Muscle layer of duodenum (tissue), 2 donors: ENCODE results near the gene WNT3A.

ENCODE experiments used
- H3K27ac ChIP-seq: one replicate; pipeline ENCODE4 v1.7.0; 2013; ENCODE audit warnings: mild to moderate bottlenecking, low read length
- H3K27me3 ChIP-seq: one replicate; pipeline ENCODE4 v1.7.0; 2013; ENCODE audit warnings: low read depth, mild to moderate bottlenecking, control low read depth, low read length
- H3K36me3 ChIP-seq, 2 donors: one replicate each; pipeline ENCODE4 v1.7.0; 2013; ENCODE audit warnings: low read length in 2 of 2, control low read depth in 1 of 2, mild to moderate bottlenecking in 1 of 2; ENCODE audit not compliant: insufficient read depth in 2 of 2, control insufficient read depth in 1 of 2
- H3K4me1 ChIP-seq, 2 donors: one replicate each; pipeline ENCODE4 v1.7.0; 2013; ENCODE audit warnings: low read length in 2 of 2, mild to moderate bottlenecking in 2 of 2, control low read depth in 1 of 2, moderate library complexity in 1 of 2; ENCODE audit not compliant: insufficient read depth in 2 of 2, control insufficient read depth in 1 of 2
- H3K4me3 ChIP-seq, 2 donors: one replicate each; pipeline ENCODE4 v1.7.0; 2013; ENCODE audit warnings: low read length in 2 of 2, low read depth in 1 of 2, mild to moderate bottlenecking in 1 of 2
- H3K9me3 ChIP-seq, 2 donors: one replicate each; pipeline ENCODE4 v1.7.0; 2013; ENCODE audit warnings: low read length in 2 of 2, control low read depth in 1 of 2, mild to moderate bottlenecking in 1 of 2; ENCODE audit not compliant: control insufficient read depth in 1 of 2
- donor health status: healthy.

Gene WNT3A

GRCh38 chr1:228071839-228072657 lies 65.2 kb downstream of the WNT3A start:
- Histone ChIP-seq H3K27ac (no peak overlapping the region), H3K36me3 (no peaks in the 10 kb centered on the region), H3K4me1 (no peaks in the 10 kb centered on the region), H3K27me3 (peaks cover 5% of the 10 kb centered on the region), H3K4me3 (no peak overlapping the region), H3K9me3 (no peaks in the 10 kb centered on the region)

DNA sequence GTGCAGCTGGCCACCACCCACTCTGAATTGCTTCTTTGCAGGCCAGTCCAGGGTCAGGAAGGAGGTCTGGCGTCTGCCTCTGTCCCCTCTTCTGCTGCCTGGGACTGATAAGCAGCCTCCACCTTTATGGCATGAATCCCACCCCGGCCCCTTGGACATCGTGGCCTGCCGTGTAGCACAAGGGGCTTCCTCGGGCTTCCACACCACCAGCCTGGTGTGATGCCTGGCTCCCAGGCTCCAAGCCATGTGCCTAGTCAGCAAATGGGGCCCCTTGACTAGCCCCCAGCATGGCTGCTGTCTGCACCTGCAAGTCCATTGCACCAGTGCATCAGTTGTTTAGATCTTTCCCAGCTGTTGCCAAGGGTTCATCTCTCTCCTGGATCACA lies 65.9 kb downstream of the WNT3A start:
- Histone ChIP-seq H3K4me1 (no peaks in the 10 kb centered on the region), H3K4me3 (no peak overlapping the region), H3K9me3 (no peaks in the 10 kb centered on the region), H3K27me3 (no peaks in the 10 kb centered on the region), H3K36me3 (no peaks in the 10 kb centered on the region), H3K27ac (no peak overlapping the region)

DNA sequence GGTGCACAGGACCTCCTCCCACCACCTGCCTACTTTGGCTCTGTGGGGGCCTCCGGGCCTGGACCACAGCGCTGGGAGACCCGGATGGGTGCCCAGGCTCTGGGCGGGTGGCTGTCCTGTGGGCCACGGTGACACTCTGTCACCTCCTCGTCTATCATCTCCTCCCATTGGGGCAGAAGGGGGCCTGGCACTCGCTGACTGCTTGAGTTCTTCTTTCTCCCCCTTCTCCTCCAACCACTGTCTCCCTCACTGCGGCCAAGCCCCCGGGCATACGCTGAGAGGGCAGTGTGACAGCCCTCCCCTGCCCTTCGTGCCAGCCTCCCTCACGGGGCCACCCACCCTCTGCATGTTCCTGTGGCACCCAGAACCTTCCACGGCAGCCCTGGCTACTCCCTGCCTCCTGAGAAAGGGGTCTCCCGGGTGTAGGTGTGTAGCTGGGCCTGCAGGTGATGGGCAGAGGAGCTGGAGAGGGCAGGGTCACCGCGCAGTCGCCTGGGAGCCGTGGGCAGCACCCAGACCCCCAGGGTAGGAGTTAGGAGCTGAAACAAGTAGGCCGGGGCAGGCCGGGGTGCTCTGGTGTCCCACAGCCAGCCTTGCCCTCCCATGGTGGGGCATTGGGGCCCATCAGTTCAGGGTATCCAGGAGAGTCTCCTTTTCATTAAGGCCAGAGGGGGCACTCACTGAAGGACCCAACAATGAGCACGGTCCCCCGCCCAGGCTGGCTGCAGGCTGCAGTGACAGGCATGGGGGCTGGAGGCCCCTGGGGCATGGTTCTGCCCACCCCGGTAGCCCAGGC lies 66.5 kb downstream of the WNT3A start:
- Histone ChIP-seq H3K4me1 (no peaks in the 10 kb centered on the region), H3K36me3 (no peaks in the 10 kb centered on the region), H3K4me3 (no peak overlapping the region), H3K9me3 (no peaks in the 10 kb centered on the region), H3K27ac (no peak overlapping the region), H3K27me3 (no peaks in the 10 kb centered on the region)

DNA sequence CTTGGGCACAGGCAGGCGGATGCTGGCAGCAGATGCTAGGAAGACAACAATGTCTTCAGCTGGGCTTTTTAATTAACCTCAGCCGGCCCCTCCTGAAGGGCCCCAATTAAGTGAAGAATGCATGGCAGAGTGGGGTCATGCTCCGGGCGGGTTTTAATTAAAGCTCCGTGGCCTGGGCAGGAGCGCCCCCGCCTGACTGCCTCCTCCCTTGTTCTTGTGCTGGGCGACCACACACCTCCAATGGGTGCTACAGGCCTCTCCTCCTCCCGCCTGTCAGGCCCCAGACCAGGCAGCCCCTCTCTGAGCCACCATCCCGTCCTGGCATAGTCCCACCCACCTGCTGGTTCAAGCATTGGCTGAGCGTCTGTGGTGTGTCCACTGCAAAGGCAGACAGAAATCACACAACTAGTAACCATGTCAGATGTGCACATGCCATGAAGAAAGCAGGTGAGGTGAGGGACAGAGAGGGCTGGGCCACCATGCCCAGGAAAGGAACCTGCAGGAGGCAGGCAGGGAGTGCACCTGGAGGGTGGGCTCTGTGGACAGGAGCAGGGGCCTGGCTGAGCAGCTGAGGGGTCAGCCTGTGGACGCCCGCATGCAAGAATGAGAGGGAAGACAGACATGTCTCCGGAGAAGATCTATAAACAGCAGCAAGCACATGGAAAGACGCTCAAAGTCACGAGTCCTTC lies 67.2 kb downstream of the WNT3A start:
- H3K27ac ChIP-seq, result no peak overlapping the region
- no peaks in the 10 kb centered on the region for H3K9me3 ChIP-seq
- no peaks in the 10 kb centered on the region for H3K36me3 ChIP-seq
- no peaks in the 10 kb centered on the region for H3K4me1 ChIP-seq
- no peak overlapping the region for H3K4me3 ChIP-seq
- H3K27me3 ChIP-seq, result no peaks in the 10 kb centered on the region

- H3K27ac ChIP-seq, result no peak overlapping the region
- no peaks in the 10 kb centered on the region for H3K36me3 ChIP-seq
- no peaks in the 10 kb centered on the region for H3K27me3 ChIP-seq
- H3K4me3 ChIP-seq, result no peak overlapping the region
- no peaks in the 10 kb centered on the region for H3K4me1 ChIP-seq
- no peaks in the 10 kb centered on the region for H3K9me3 ChIP-seq
These were observed 68.3 kb downstream of the WNT3A start for GRCh38 chr1:228074954-228075730.

- Histone ChIP-seq H3K27me3 (no peaks in the 10 kb centered on the region), H3K27ac (no peak overlapping the region), H3K4me1 (peaks cover 0 to 2% of the 10 kb centered on the region in 2 donors), H3K4me3 (no peak overlapping the region), H3K9me3 (no peaks in the 10 kb centered on the region), H3K36me3 (no peaks in the 10 kb centered on the region)
These were observed 69.0 kb downstream of the WNT3A start for GRCh38 chr1:228075801-228076271.

DNA sequence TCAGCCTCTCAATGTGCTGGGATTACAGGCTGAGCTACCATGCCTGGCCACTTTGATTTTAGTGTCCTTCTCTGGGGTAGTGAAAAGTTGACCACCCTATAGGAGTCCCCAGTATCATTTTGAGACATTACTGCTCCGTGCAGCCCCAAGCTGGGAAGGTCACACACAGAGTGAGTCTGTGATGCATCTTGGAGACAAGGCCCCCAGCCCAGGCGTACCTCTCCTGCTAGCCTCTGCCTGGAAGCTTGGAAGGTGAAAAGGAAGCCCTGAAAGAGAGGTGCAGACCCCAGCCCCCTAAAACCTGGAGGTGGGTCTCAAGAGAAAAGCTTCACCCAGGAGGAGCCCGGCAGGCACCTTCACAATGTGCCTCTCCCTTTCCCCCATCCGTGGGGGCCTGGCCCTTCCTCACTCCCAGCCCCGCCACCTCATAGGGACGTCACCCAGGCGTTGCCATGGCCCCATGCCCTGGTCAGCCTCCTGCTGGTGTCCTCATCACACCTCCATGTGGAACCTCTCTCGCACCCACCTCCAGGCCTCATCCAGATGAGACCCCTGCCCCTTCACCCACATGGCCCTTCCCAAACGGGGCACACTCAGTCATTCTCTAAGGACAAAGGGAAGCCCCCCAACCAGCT lies 70.1 kb downstream of the WNT3A start:
- Histone ChIP-seq H3K36me3 (no peaks in the 10 kb centered on the region), H3K4me1 (peaks cover 6 to 11% of the 10 kb centered on the region in 2 donors), H3K4me3 (no peak overlapping the region), H3K9me3 (no peaks in the 10 kb centered on the region), H3K27ac (no peak overlapping the region), H3K27me3 (no peaks in the 10 kb centered on the region)

DNA sequence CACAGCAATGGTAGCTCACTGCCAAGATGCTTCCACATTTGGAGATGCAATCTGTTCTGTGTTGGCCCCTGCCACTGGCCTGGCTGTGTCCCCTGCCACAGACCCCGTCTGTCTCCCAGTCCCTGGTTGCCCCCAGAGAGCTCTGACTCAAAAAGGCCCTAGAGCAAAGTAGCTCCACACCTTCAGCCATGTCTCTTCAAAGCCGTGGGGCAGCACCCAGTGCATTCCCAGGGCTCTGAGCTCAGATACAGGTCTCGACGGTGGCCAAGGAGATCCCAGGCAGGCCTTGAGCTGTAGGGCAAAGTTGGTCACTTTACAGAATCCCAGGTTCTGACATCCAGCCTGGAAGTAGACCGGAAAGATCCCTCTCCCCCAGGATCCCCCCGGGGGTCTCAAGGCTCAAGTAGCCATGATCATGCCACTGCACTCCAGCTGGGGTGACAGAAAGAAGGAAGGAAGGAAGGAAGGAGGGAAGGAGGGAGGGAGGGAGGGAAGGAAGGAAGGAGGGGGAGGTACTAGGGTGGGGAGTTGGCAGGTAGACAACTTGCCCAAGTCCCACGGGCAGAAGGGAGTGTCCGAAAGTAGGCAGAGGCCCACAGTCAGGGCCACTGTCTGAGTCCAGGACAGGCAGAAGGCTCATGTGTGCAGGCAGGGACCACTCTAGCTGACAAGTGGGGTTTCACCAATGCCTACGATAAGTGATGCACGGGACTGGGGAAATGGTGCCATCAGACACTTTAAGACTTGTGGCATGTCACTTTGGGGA lies 71.0 kb downstream of the WNT3A start:
- H3K4me1 ChIP-seq, result peaks cover 6 to 11% of the 10 kb centered on the region in 2 donors
- H3K27ac ChIP-seq, result no peak overlapping the region

GRCh38 chr1:228079013-228079412 lies 72.2 kb downstream of the WNT3A start:
- Histone ChIP-seq H3K27ac (no peak overlapping the region), H3K9me3 (no peaks in the 10 kb centered on the region), H3K36me3 (peaks cover 0 to 9% of the 10 kb centered on the region in 2 donors), H3K27me3 (no peaks in the 10 kb centered on the region), H3K4me1 (peaks cover 6 to 13% of the 10 kb centered on the region in 2 donors), H3K4me3 (no peak overlapping the region)

More for the DNA sequence above, 71.0 kb downstream of the WNT3A start:
- Histone ChIP-seq H3K27me3 (no peaks in the 10 kb centered on the region), H3K4me3 (no peak overlapping the region), H3K9me3 (no peaks in the 10 kb centered on the region), H3K36me3 (no peaks in the 10 kb centered on the region)
